ENCODE results near the gene MOCS1. TPM values are rescaled to one million over a fixed set of nuclear protein-coding genes. Genes with fewer than 3 reads are reported as not detected.

Gene MOCS1
- total RNA-seq, 1 experiment from 2014 or later, result 7.8 TPM

DNA sequence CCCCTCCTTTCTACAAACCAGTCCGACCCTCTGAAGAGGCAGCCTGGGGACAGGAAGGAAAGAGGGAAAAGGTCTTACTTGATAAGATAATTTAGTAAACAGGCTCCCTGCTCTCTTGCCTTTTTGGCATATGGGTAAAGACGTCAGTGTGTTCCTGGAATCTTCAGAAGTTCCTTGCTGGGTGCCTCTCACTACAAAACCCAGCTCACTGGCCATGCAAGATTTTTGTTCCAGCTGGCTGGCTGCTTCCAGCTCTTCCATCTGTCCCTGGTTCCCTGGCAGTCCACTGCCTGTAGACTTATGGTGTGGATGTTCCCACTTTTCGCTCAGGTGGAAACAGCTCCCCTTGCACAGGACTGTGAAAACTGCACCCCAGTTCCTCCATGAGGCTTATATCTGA is 57.4 kb downstream of the MOCS1 start:
- DNase-seq (ENCODE audit: low spot score), result no peak

DNA sequence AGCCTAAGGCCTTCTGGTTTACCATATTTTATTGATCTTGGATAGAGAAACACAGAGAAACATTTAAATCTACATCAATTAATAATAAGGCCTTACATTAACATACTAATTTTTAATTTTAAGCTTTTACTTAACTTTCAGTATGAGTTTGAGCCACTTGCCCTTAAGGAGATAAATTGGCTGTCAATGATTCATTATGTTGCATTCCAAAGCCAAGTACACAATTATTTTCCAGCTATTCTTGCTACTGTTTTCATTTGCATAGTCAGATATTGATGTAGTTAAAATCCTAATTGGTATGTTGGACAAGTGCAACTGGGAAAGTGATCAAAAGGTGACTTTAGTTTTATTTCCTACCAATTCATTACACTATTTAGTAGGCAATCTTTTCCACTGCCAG is 58.2 kb downstream of the MOCS1 start:
- DNase-seq (ENCODE audit: low spot score), result no peak

DNA sequence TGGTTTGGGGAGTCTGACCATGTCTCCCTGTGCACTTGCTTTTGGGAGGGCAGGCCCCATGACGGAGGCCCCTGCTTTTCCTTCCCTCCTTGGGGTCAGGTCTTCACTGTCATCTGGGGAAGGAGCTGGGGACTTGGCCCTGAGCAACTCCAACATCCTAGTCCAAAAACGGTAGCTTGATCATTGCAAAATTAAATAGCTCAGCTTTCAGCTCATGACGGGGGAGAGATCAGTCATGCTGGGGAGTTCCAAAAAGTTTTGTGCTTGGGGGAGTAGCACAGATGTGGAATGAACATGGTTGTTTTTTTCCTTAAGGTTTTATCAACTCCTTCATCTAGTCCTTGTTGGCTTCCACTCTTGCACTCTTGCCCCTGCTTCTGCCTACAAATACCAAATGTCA is 60.8 kb downstream of the MOCS1 start:
- no peak for DNase-seq (ENCODE audit: low spot score)

DNA sequence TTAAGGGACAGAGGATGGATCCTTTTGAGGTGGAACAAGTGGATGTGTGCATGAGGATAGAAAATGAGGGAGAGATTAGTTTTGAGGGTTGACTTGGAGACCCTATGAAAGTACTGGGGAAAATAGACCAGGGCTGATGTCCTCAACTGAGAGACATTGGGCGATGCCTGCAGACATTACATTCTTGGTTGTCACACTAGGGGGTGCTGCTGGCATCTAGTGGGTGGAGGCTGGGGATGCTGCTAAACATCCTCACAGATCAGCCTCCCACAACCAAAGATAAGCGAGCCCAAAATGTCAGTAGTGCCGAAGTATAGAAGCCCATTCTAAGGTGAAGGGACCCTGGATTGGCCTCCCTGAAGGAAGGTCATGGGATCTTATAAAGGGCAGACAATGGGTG is 63.3 kb downstream of the MOCS1 start:
- DNase-seq (ENCODE audit: low spot score), result no peak

DNA sequence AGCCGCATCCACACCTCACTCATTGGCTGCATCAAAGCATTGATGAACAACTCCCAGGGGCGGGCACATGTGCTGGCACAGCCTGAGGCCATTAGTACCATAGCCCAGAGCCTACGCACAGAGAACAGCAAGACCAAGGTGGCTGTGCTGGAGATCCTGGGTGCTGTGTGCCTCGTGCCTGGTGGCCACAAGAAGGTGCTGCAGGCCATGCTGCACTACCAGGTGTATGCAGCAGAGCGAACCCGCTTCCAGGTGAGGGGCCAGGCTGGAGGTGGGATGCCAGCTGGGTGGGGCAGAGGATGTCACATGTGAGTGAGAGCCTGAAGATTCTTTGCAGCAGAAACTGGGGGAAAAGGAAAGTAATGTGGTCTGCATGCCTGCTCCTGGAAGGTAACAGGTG is 66.7 kb downstream of the MOCS1 start:
- no peak for DNase-seq (ENCODE audit: low spot score)

DNA sequence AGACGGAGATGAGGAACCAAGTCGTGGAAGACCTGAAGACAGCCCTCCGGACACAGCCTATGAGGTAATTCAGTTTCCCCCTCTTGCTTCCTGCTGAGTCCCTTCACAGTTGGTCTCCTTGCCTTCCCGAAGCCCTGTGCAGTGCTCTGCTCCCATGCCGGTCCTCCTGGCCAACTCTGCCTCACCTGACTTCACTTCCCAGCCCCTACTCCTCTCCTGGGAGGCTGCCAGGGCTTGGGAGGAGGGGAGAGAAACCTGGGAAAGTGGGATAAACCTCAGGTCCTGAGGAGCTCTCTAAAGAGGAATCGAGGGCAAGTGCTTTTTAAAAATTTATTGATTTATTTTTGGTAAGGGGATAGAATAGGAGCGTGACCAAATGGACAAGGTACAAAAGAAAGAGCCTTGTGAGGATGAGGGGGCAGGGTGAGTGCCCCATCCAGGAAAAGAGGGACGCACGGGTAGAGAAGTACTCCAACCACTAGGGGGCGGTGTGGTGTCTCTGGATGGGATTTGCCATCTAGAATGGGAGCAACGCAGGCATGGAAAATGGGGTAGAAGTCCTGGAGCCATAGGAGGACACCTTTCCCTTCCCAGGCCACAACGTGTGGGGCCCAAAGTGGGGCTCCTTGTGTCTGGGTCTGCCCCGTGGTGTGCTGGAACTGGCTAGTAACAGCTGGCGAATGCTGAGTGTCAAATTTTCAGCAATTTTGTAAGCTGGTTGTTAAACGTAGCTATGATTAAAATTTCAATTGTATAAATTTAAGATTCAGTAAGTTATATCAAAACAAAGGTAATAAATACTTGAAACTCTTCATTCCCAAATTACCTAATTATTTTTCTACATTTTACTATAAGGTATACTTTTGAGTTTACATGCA is 69.0 kb downstream of the MOCS1 start:
- peak; percentile 76 for DNase-seq (ENCODE audit: low spot score)

DNA sequence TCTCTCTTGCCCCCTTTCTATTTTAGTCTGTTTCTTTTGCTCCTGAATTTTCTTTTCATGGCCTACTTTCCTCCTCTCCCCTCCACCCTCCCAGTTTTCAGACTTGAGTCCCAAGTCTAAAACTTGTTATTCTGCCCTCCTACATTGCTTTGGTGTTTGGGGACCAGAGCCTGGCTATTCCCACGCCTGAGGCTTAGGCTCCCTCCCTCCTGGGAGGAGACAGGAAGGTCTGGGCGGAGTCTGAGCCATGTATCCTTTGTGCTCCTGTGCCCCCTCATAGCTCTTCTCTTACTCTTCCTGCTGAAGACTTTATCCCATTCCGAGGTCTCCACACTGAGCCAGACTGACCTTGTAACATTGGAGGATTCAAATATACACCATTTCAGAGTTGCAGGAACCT is 72.6 kb downstream of the MOCS1 start:
- no peak for DNase-seq (ENCODE audit: low spot score)

DNA sequence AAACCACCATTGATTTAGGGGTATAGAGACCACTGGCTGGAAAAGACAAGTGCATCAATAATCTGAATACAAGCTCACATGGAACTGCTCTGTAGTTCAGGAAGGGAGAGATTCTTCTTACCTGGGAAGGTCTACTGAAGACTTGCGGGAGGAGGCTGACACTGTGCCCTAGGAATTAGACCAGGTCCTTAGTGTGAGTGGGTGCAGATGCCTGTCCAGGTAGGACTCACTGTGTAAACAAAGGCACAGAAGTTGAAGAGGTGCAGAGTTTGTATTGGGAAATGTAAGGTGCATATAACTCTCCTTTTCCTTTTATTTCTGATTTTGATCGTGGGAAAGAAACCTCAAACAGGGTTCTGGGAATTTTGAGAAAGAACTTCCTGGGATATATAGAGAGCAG is 75.2 kb downstream of the MOCS1 start:
- no peak for DNase-seq (ENCODE audit: low spot score)

DNA sequence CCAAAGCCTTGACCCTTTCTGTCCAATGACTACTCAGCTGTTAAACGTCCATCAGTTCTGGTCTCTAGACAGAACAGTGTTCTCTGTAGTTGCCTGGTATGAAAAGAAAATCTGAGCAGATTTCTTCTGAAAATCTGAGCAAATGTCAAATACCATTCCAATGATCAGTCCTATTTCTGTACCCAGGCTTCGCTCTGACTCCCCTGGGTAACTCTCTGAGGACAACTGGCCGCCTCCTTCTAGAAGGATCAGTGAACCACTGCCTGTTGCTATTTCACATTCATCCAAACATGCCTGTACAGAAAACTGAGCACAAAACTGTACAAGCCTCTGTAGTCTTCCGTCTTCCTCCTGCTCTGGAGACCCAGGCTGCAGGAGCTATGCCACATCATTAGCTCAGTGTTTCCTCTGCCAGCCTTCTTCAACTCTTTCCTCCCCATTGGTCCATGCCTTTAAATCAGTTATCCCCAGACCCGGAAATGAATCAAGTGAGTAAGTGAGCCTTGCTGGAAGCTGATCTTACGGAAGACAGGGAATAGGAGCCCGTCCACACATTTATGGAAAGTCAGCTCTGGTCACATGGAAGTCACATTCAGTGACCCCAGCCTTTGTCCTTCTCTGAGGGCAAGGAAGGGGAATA is 78.8 kb downstream of the MOCS1 start:
- DNase-seq (ENCODE audit: low spot score), result no peak

Other genes starting within 250 kb of the MOCS1 start
- gene KIF6, start 209.1 kb downstream of the MOCS1 start, total RNA-seq (2014; rRNA removed; shearing (Covaris generic)), result 2.0 and 2.2 TPM in 2 replicates
- gene DAAM2, start 142.1 kb downstream of the MOCS1 start, total RNA-seq (2014; rRNA removed; shearing (Covaris generic)), result 7.2 and 9.6 TPM in 2 replicates

All from H4 (cell line).